Measurements from ENCODE around the gene SMAD6. TPM values are rescaled to one million over a fixed set of nuclear protein-coding genes. Genes with fewer than 3 reads are reported as not detected.
A peak's percentile ranks its signal among the peaks of the same experiment; 100 is the strongest.

SMAD6 gene
- total and polyA plus RNA-seq, 2 donors (not counting 1 experiment from before 2014, with no cell fraction given): 1.2 to 8.9 TPM

- H3K9ac ChIP-seq (ENCODE audit: insufficient read depth, low read length): peak overlapping the region; percentile 36
- no peak for TF ChIP-seq CTCF (conservative IDR thresholded peaks at IDR 0.05 in 1 of 2, IDR thresholded peaks at IDR 0.05 in 1 of 2; ENCODE audit: low read depth in 1 of 2, low read length in 2 of 2)
- peak overlapping the region; percentile 83 for H3K4me2 ChIP-seq (ENCODE audit: extremely low read depth, insufficient read depth, low read length)
- no peak overlapping the region for H3K4me3 ChIP-seq (replicated peaks in 1 of 4; ENCODE audit: control extremely low read depth in 1 of 4, insufficient read depth in 1 of 4, low read depth in 3 of 4, low read length in 4 of 4)
- H3K36me3 ChIP-seq (ENCODE audit: control insufficient read depth, insufficient read depth, low read length): no peaks in the 10 kb centered on the region
- no peaks in the 10 kb centered on the region for H3K27me3 ChIP-seq (ENCODE audit: control insufficient read depth, insufficient read depth, low read length)
- no peaks in the 10 kb centered on the region for H4K20me1 ChIP-seq (ENCODE audit: control insufficient read depth, extremely low read depth, insufficient read depth, low read length)
- peak; percentile 98 to 99 for DNase-seq (ENCODE audit: low read depth in 2 of 2)
- no peak overlapping the region for H2AFZ ChIP-seq (ENCODE audit: low read length)
- H3K27ac ChIP-seq (ENCODE audit: insufficient read depth, low read length): peak overlapping the region; percentile 95
- H3K4me1 ChIP-seq (ENCODE audit: control insufficient read depth, extremely low read depth, insufficient read depth, low read length): peaks cover 41% of the 10 kb centered on the region
- H3K9me3 ChIP-seq (ENCODE audit: control insufficient read depth, insufficient read depth, low read depth, low read length): no peaks in the 10 kb centered on the region
- no peaks in the 10 kb centered on the region for H3K79me2 ChIP-seq (ENCODE audit: control insufficient read depth, insufficient read depth, low read length)
Measured at GRCh38 chr15:66803182-66803729, 101.2 kb downstream of the SMAD6 start.

GRCh38 chr15:66803749-66804148 is 101.7 kb downstream of the SMAD6 start:
- peak overlapping the region; percentile 83 for H3K4me2 ChIP-seq (ENCODE audit: extremely low read depth, insufficient read depth, low read length)
- no peak overlapping the region for H2AFZ ChIP-seq (ENCODE audit: low read length)
- no peaks in the 10 kb centered on the region for H4K20me1 ChIP-seq (ENCODE audit: control insufficient read depth, extremely low read depth, insufficient read depth, low read length)
- H3K9me3 ChIP-seq (ENCODE audit: control insufficient read depth, insufficient read depth, low read depth, low read length): no peaks in the 10 kb centered on the region
- no peaks in the 10 kb centered on the region for H3K79me2 ChIP-seq (ENCODE audit: control insufficient read depth, insufficient read depth, low read length)
- no peaks in the 10 kb centered on the region for H3K27me3 ChIP-seq (ENCODE audit: control insufficient read depth, insufficient read depth, low read length)
- no peak overlapping the region for H3K4me3 ChIP-seq (replicated peaks in 1 of 4; ENCODE audit: control extremely low read depth in 1 of 4, insufficient read depth in 1 of 4, low read depth in 3 of 4, low read length in 4 of 4)
- no peaks in the 10 kb centered on the region for H3K36me3 ChIP-seq (ENCODE audit: control insufficient read depth, insufficient read depth, low read length)
- H3K4me1 ChIP-seq (ENCODE audit: control insufficient read depth, extremely low read depth, insufficient read depth, low read length): peaks cover 37% of the 10 kb centered on the region
- peak overlapping the region; percentile 95 for H3K27ac ChIP-seq (ENCODE audit: insufficient read depth, low read length)
- TF ChIP-seq CTCF (conservative IDR thresholded peaks at IDR 0.05 in 1 of 2, IDR thresholded peaks at IDR 0.05 in 1 of 2; ENCODE audit: low read depth in 1 of 2, low read length in 2 of 2) (no peak), EZH2 (IDR thresholded peaks at IDR 0.05; ENCODE audit: low read length, missing control alignments) (no peak)
- no peak for DNase-seq (ENCODE audit: low read depth in 2 of 2)
- H3K9ac ChIP-seq (ENCODE audit: insufficient read depth, low read length): no peak overlapping the region

GRCh38 chr15:66805202-66805885 is 103.3 kb downstream of the SMAD6 start:
- Histone ChIP-seq H3K4me1 (ENCODE audit: control insufficient read depth, extremely low read depth, insufficient read depth, low read length) (peaks cover 31% of the 10 kb centered on the region), H4K20me1 (ENCODE audit: control insufficient read depth, extremely low read depth, insufficient read depth, low read length) (no peaks in the 10 kb centered on the region), H3K79me2 (ENCODE audit: control insufficient read depth, insufficient read depth, low read length) (no peaks in the 10 kb centered on the region), H3K36me3 (ENCODE audit: control insufficient read depth, insufficient read depth, low read length) (no peaks in the 10 kb centered on the region), H2AFZ (ENCODE audit: low read length) (no peak overlapping the region), H3K4me3 (replicated peaks in 1 of 4; ENCODE audit: control extremely low read depth in 1 of 4, insufficient read depth in 1 of 4, low read depth in 3 of 4, low read length in 4 of 4) (no peak overlapping the region), H3K4me2 (ENCODE audit: extremely low read depth, insufficient read depth, low read length) (no peak overlapping the region), H3K9me3 (ENCODE audit: control insufficient read depth, insufficient read depth, low read depth, low read length) (no peaks in the 10 kb centered on the region), H3K27me3 (ENCODE audit: control insufficient read depth, insufficient read depth, low read length) (no peaks in the 10 kb centered on the region), H3K9ac (ENCODE audit: insufficient read depth, low read length) (no peak overlapping the region), H3K27ac (ENCODE audit: insufficient read depth, low read length) (no peak overlapping the region)
- peak in 1 of 2 donors; percentile 53 for DNase-seq (ENCODE audit: low read depth in 2 of 2)
- TF ChIP-seq CTCF (conservative IDR thresholded peaks at IDR 0.05 in 1 of 2, IDR thresholded peaks at IDR 0.05 in 1 of 2; ENCODE audit: low read depth in 1 of 2, low read length in 2 of 2) (no peak), EZH2 (IDR thresholded peaks at IDR 0.05; ENCODE audit: low read length, missing control alignments) (no peak)

All from fibroblast of lung (primary cell).